IgD-negative memory B cell (primary cell): ENCODE results near the gene CLDND2. TPM values are rescaled to one million over a fixed set of nuclear protein-coding genes. Genes with fewer than 3 reads are reported as not detected.
A peak's percentile ranks its signal among the peaks of the same experiment; 100 is the strongest.

Experiments used
- H3K27ac Mint-ChIP-seq, 3 donors: one replicate each; pipeline ENCODE4 v1.8.0; 2020 to 2022; ENCODE audit warnings: mild to moderate bottlenecking in 3 of 3, mixed read lengths in 3 of 3, moderate library complexity in 1 of 3
- H3K27me3 Mint-ChIP-seq: one replicate; pipeline ENCODE4 v1.8.0; 2021; ENCODE audit warnings: mixed read lengths
- H3K36me3 Mint-ChIP-seq: one replicate; pipeline ENCODE4 v1.8.0; 2020; ENCODE audit warnings: mild to moderate bottlenecking, mixed read lengths
- H3K4me1 Mint-ChIP-seq, 3 donors: one replicate each; pipeline ENCODE4 v1.8.0; 2020 to 2022; ENCODE audit warnings: mixed read lengths in 3 of 3, mild to moderate bottlenecking in 1 of 3
- H3K4me3 Mint-ChIP-seq, 4 donors: one replicate each; pipeline ENCODE4 v1.8.0; 2020 to 2022; ENCODE audit warnings: mild to moderate bottlenecking in 4 of 4, mixed read lengths in 4 of 4, moderate library complexity in 3 of 4
- H3K9me3 Mint-ChIP-seq, 3 donors: one replicate each; pipeline ENCODE4 v1.8.0; 2020 to 2021; ENCODE audit warnings: mixed read lengths in 3 of 3, mild to moderate bottlenecking in 1 of 3
- polyA plus RNA-seq: library from polyadenylated mRNA; unstranded; fragments of 300-500 nt; fragmentation: Illumina TruSeq; gene quantifications from one replicate; pipeline ENCODE4 v1.2.3, GENCODE V29; 2021

CLDND2 gene
- polyA plus RNA-seq, 1 donor from 2014 or later, result not detected

DNA sequence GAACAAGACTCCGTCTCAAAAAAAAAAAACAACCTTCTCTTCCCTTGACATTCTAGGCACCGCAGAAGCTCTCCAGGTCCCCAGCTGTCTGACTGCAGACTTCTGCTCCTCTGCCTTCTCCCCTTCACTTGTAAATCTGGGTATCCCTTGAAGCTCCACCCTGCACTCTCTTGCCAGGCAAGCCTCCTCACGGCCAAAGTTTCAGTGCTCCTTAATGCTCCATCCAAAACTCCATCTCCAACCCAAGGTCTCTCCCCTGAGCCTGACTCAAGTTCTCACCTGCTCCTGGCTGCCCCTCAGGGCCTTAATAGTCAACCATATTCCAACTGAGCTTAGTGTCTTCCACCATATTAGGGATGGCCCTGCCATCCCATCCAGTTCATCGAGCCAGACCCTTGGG, 1.4 kb upstream of the CLDND2 start:
- Mint-ChIP-seq H3K27me3 (no peaks in the 10 kb centered on the region), H3K9me3 (no peaks in the 10 kb centered on the region), H3K4me1 (peaks cover 6 to 10% (median 9%) of the 10 kb centered on the region in 3 donors), H3K27ac (peak overlapping the region in 2 of 3 donors; percentile 7 to 71), H3K4me3 (peak overlapping the region in 3 of 4 donors; percentile 70 to 81 (median 80)), H3K36me3 (no peaks in the 10 kb centered on the region)

DNA sequence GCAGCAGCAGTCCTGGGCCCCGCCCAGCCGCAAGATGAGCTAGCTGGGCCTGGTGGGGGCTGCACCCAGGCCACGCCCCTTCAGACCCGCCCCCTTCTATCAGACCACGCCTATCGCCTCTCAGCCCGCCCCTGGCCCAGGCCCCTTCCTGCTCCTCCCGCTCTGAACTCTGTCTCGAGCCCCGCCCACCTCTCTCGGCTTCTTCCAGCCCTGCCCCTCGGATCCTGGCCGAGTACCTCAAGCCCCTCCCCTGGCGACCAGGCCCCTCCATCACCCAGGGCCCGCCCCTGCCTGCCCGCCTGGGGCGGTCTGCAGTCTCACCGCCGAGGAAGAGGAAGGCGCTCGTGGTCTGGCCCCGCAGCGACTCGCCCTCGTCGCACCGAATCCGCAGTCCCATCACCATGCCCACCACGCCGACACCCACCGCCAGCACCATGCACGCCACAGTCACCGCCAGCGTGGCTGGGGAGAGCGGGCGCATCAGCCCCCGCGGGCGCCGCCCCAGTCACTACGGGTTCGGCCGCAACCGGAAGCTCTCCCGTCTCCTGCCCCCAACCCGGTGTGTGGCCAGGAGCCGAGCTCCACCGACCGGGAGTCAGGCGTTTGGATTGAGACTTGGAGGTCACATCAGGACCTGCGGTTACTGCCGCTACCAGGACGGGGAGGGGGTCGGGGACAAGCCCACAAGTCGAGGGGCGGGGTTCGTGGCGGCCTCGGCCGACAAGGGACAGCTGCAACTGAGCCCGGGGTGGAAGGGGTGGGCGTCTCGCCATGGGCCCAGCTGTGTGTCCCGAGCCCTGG, 1.0 kb downstream of the CLDND2 start:
- peak overlapping the region; percentile 89 to 98 (median 97) for H3K27ac Mint-ChIP-seq
- H3K9me3 Mint-ChIP-seq, result no peaks in the 10 kb centered on the region
- H3K27me3 Mint-ChIP-seq, result no peaks in the 10 kb centered on the region
- H3K4me1 Mint-ChIP-seq, result peaks cover 6 to 23% (median 18%) of the 10 kb centered on the region in 3 donors
- H3K4me3 Mint-ChIP-seq, result peak overlapping the region; percentile 89 to 98 (median 96)
- H3K36me3 Mint-ChIP-seq, result no peaks in the 10 kb centered on the region

- peak overlapping the region; percentile 89 to 98 (median 97) for H3K27ac Mint-ChIP-seq
- no peaks in the 10 kb centered on the region for H3K9me3 Mint-ChIP-seq
- no peaks in the 10 kb centered on the region for H3K27me3 Mint-ChIP-seq
- H3K4me3 Mint-ChIP-seq, result peak overlapping the region; percentile 89 to 98 (median 96)
- H3K36me3 Mint-ChIP-seq, result no peaks in the 10 kb centered on the region
- peaks cover 6 to 24% (median 16%) of the 10 kb centered on the region in 3 donors for H3K4me1 Mint-ChIP-seq
Measured at GRCh38 chr19:51367255-51367564, 1.6 kb downstream of the CLDND2 start.

- H3K4me3 Mint-ChIP-seq, result peak overlapping the region; percentile 89 to 98 (median 96)
- H3K27ac Mint-ChIP-seq, result peak overlapping the region; percentile 89 to 98 (median 97)
- H3K9me3 Mint-ChIP-seq, result no peaks in the 10 kb centered on the region
- no peaks in the 10 kb centered on the region for H3K27me3 Mint-ChIP-seq
- no peaks in the 10 kb centered on the region for H3K36me3 Mint-ChIP-seq
- H3K4me1 Mint-ChIP-seq, result peaks cover 6 to 24% (median 16%) of the 10 kb centered on the region in 3 donors
Measured at GRCh38 chr19:51366389-51367254, 2.2 kb downstream of the CLDND2 start.

DNA sequence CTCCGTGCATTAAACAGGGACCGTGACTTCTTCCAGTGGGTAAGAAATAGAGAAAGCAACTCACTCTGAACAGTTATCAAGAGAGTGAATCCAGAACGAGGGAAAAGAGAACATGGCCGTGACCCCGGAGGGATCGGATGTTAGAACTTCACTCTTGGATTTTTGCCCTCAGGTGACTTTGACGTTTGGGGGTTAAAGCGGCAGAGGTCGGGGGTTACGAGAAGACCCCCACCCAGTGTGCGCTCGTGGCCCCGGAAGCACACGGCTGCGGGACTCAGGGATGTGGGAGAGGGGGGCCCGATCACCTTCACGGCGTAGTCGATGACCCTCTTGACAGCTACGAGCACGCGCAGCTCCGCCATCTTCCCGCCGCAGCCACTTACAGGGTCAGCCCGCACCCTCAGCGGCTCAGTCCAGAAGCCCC, 2.8 kb downstream of the CLDND2 start, which contains the start of gene ETFB:
Gene ETFB, minus strand, starts transcription at position 424 of the 424 bp plus-strand sequence. Its CDS starts 62 bp downstream, at position 362.
- H3K4me1 Mint-ChIP-seq, result peaks cover 6 to 24% (median 16%) of the 10 kb centered on the region in 3 donors
- H3K4me3 Mint-ChIP-seq, result peak within 1 kb of the TSS; percentile 89 to 98 (median 96)
- no peaks in the 10 kb centered on the region for H3K27me3 Mint-ChIP-seq
- peak within 1 kb of the TSS; percentile 89 to 98 (median 97) for H3K27ac Mint-ChIP-seq
- no peaks in the 10 kb centered on the region for H3K36me3 Mint-ChIP-seq
- no peaks in the 10 kb centered on the region for H3K9me3 Mint-ChIP-seq

- Mint-ChIP-seq H3K27ac (peak overlapping the region; percentile 89 to 98 (median 95)), H3K4me1 (peaks cover 6 to 24% (median 16%) of the 10 kb centered on the region in 3 donors)
Measured at GRCh38 chr19:51365211-51365964, 3.4 kb downstream of the CLDND2 start.

DNA sequence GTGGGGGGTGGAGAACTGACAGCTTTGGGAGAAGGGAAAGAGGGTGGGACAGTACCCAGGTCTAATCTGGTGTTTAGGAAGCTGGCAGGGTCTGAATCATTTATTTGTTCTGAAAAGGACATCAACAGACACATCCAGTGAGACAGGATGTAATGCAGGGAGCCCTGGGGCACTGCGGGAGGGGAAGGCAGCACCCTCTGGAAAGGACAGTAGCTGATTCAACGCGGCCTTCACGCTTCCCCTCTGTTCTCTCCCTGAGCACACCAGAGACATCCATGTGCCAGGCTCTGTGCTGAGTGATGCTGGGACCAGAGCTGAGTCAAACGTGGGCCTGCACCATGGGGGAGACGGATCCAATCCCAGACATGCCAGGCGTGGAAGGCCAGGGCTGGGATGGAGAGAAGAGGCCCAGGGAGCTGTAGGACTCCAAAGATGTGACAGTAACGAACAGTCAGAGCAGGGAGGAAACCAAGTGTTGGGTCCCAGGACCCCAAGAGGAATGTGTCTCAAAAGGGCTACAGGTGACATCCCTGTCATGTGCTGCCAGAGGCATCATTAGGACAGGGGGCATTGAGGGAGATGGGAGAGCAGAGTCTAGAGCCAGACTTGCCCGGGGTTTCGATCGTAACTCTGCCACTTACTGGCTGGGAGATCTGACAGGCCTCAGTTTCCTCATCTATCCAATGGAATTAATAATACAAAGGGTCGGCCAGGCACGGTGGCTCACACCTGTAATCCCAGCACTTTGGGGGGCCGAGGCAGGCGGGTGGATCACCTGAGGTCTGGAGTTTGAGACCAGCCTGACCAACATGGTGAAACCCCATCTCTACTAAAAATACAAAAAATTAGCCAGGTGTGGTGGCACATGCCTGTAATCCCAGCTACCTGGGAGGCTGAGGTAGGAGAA, 4.3 kb downstream of the CLDND2 start:
- Mint-ChIP-seq H3K9me3 (no peaks in the 10 kb centered on the region), H3K4me1 (peaks cover 6 to 24% (median 16%) of the 10 kb centered on the region in 3 donors), H3K27me3 (no peaks in the 10 kb centered on the region), H3K4me3 (peak overlapping the region in 3 of 4 donors; percentile 38 to 74 (median 47)), H3K27ac (peak overlapping the region in 1 of 3 donors; percentile 34), H3K36me3 (no peaks in the 10 kb centered on the region)

More at GRCh38 chr19:51365211-51365964, 3.4 kb downstream of the CLDND2 start:
- peak overlapping the region; percentile 89 to 98 (median 96) for H3K4me3 Mint-ChIP-seq
- H3K9me3 Mint-ChIP-seq, result no peaks in the 10 kb centered on the region
- H3K36me3 Mint-ChIP-seq, result no peaks in the 10 kb centered on the region
- H3K27me3 Mint-ChIP-seq, result no peaks in the 10 kb centered on the region

GRCh38 chr19:51361239-51361638, 7.6 kb downstream of the CLDND2 start:
- Mint-ChIP-seq H3K4me3 (no peak overlapping the region), H3K27ac (no peak overlapping the region), H3K27me3 (no peaks in the 10 kb centered on the region), H3K4me1 (peaks cover 6 to 24% (median 17%) of the 10 kb centered on the region in 3 donors), H3K36me3 (no peaks in the 10 kb centered on the region), H3K9me3 (no peaks in the 10 kb centered on the region)

DNA sequence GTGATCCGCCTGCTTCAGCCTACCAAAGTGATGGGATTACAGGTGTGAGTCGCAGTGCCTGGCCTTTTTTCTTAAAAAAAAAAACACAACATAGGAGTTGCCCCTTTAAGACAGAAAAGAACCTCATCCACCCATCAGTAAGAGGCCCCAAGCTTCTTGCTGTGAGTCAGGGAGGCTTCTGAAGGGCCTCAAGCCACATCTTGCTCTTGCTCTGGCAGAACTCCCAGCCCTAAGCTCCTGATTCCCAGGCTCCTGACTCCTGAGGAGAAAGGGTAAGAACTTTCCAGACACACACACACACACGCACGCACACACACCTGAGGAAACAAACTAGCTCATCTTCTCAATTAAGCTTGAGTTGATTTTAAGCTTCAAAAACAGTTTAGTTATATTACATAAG, 9.5 kb downstream of the CLDND2 start:
- H3K4me3 Mint-ChIP-seq, result no peak overlapping the region
- H3K4me1 Mint-ChIP-seq, result peaks cover 0 to 15% (median 12%) of the 10 kb centered on the region in 3 donors
- H3K36me3 Mint-ChIP-seq, result peaks cover 2% of the 10 kb centered on the region
- no peak overlapping the region for H3K27ac Mint-ChIP-seq
- no peaks in the 10 kb centered on the region for H3K27me3 Mint-ChIP-seq
- no peaks in the 10 kb centered on the region for H3K9me3 Mint-ChIP-seq

- Mint-ChIP-seq H3K36me3 (peaks cover 2% of the 10 kb centered on the region), H3K4me3 (no peak overlapping the region), H3K27ac (peak overlapping the region in 1 of 3 donors; percentile 50), H3K4me1 (peaks cover 0 to 8% (median 7%) of the 10 kb centered on the region in 3 donors), H3K27me3 (no peaks in the 10 kb centered on the region), H3K9me3 (no peaks in the 10 kb centered on the region)
Measured at GRCh38 chr19:51357952-51358351, 10.9 kb downstream of the CLDND2 start.

GRCh38 chr19:51356159-51356801, 12.5 kb downstream of the CLDND2 start:
- H3K4me1 Mint-ChIP-seq, result peaks cover 0 to 8% (median 1%) of the 10 kb centered on the region in 3 donors
- no peaks in the 10 kb centered on the region for H3K27me3 Mint-ChIP-seq
- H3K27ac Mint-ChIP-seq, result peak overlapping the region in 1 of 3 donors; percentile 39
- no peaks in the 10 kb centered on the region for H3K9me3 Mint-ChIP-seq
- peaks cover 4% of the 10 kb centered on the region for H3K36me3 Mint-ChIP-seq
- H3K4me3 Mint-ChIP-seq, result no peak overlapping the region

DNA sequence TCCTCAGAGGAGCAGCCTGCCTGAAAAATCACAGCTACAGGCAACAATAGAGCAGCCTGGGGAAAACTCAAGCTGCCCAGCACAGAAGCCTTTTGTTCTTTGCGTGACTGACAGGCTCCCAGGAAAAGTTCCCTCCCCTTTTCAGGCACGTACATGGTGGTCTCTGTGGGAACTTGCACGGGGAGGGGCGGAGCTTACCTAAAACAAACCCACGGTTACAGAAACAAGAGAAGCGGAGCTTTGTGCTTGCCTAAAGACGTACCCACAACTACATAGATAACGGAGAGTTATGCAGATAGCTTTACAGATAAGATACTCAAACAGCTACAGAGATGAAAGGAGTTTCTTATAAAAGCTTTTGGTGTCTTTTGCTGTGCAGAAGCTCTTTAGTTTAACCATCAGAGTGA, 14.1 kb downstream of the CLDND2 start:
- Mint-ChIP-seq H3K9me3 (no peaks in the 10 kb centered on the region), H3K36me3 (peaks cover 4% of the 10 kb centered on the region), H3K27ac (peak overlapping the region in 1 of 3 donors; percentile 32), H3K4me3 (no peak overlapping the region), H3K27me3 (no peaks in the 10 kb centered on the region), H3K4me1 (peaks cover 0 to 8% (median 1%) of the 10 kb centered on the region in 3 donors)

GRCh38 chr19:51354103-51354741, 14.6 kb downstream of the CLDND2 start:
- H3K27me3 Mint-ChIP-seq, result no peaks in the 10 kb centered on the region
- H3K27ac Mint-ChIP-seq, result no peak overlapping the region
- peaks cover 0 to 3% (median 1%) of the 10 kb centered on the region in 3 donors for H3K4me1 Mint-ChIP-seq
- H3K36me3 Mint-ChIP-seq, result peaks cover 4% of the 10 kb centered on the region
- no peaks in the 10 kb centered on the region for H3K9me3 Mint-ChIP-seq
- no peak overlapping the region for H3K4me3 Mint-ChIP-seq
